Osteocyte (in vitro differentiated cells): ENCODE results near the gene CACNA2D3. TPM values are rescaled to one million over a fixed set of nuclear protein-coding genes. Genes with fewer than 3 reads are reported as not detected.
"Not testable (repeated sequence)": the region's sequence is repeated elsewhere in the genome, so short reads cannot be mapped to it uniquely, and the experiment has no call there.

Experiments used
- DNase-seq: peaks from one replicate; pipeline ENCODE4 v3.0.0; 2021; ENCODE audit warnings: mixed read lengths; ENCODE audit not compliant: unreplicated experiment; ENCODE audit errors: extremely low spot score
- H3K27ac Mint-ChIP-seq: one replicate; pipeline ENCODE4 v1.8.0; 2021; ENCODE audit warnings: mild to moderate bottlenecking, mixed read lengths; ENCODE audit not compliant: unreplicated experiment
- H3K27me3 Mint-ChIP-seq: one replicate; pipeline ENCODE4 v1.8.0; 2021; ENCODE audit warnings: mixed read lengths; ENCODE audit not compliant: unreplicated experiment
- H3K36me3 Mint-ChIP-seq: one replicate; pipeline ENCODE4 v1.8.0; 2021; ENCODE audit warnings: mixed read lengths; ENCODE audit not compliant: unreplicated experiment
- H3K4me1 Mint-ChIP-seq: one replicate; pipeline ENCODE4 v1.8.0; 2021; ENCODE audit warnings: mixed read lengths; ENCODE audit not compliant: unreplicated experiment
- H3K4me3 Mint-ChIP-seq: one replicate; pipeline ENCODE4 v1.8.0; 2021; ENCODE audit warnings: mild to moderate bottlenecking, moderate library complexity, mixed read lengths; ENCODE audit not compliant: unreplicated experiment
- H3K9me3 Mint-ChIP-seq: one replicate; pipeline ENCODE4 v1.8.0; 2021; ENCODE audit warnings: mixed read lengths; ENCODE audit not compliant: unreplicated experiment
- CTCF ChIP-seq: fragments of 200-600 bp; sonication (generic); IDR thresholded peaks from 2 replicates; pipeline ENCODE4 v1.5.0; 2021; ENCODE audit warnings: antibody characterized with exemption, mild to moderate bottlenecking, moderate library complexity
- total RNA-seq: library from RNA; stranded (reverse); gene quantifications from 2 replicates; pipeline ENCODE4 v1.2.1, GENCODE V29; 2021

The CACNA2D3 gene
- total RNA-seq, 1 donor from 2014 or later: 0.46 TPM

GRCh38 chr3:55105647-55106046 is 983.3 kb downstream of the CACNA2D3 start:
- Mint-ChIP-seq H3K36me3 (no peaks in the 10 kb centered on the region), H3K4me3 (no peak overlapping the region), H3K27me3 (no peaks in the 10 kb centered on the region), H3K4me1 (no peaks in the 10 kb centered on the region), H3K9me3 (no peaks in the 10 kb centered on the region), H3K27ac (no peak overlapping the region)
- no peak for TF ChIP-seq CTCF
- DNase-seq: no peak

GRCh38 chr3:55107187-55107586 is 984.8 kb downstream of the CACNA2D3 start:
- Mint-ChIP-seq H3K27me3 (no peaks in the 10 kb centered on the region), H3K4me1 (no peaks in the 10 kb centered on the region), H3K4me3 (no peak overlapping the region), H3K9me3 (no peaks in the 10 kb centered on the region), H3K27ac (no peak overlapping the region), H3K36me3 (no peaks in the 10 kb centered on the region)
- no peak for DNase-seq
- no peak for TF ChIP-seq CTCF

- H3K4me1 Mint-ChIP-seq, H3K27me3 Mint-ChIP-seq, H3K27ac Mint-ChIP-seq, H3K9me3 Mint-ChIP-seq, H3K4me3 Mint-ChIP-seq, DNase-seq, H3K36me3 Mint-ChIP-seq: not testable (repeated sequence)
These were observed 989.6 kb downstream of the CACNA2D3 start for GRCh38 chr3:55111906-55112305.

- Mint-ChIP-seq H3K36me3 (no peaks in the 10 kb centered on the region), H3K27ac (no peak overlapping the region), H3K4me1 (no peaks in the 10 kb centered on the region), H3K9me3 (no peaks in the 10 kb centered on the region), H3K4me3 (no peak overlapping the region), H3K27me3 (peaks cover 10% of the 10 kb centered on the region)
- no peak for DNase-seq
- TF ChIP-seq CTCF: no peak
These were observed 996.1 kb downstream of the CACNA2D3 start for GRCh38 chr3:55118451-55118850.

GRCh38 chr3:55119268-55119667 is 996.9 kb downstream of the CACNA2D3 start:
- H3K36me3 Mint-ChIP-seq: no peaks in the 10 kb centered on the region
- no peak overlapping the region for H3K4me3 Mint-ChIP-seq
- H3K27me3 Mint-ChIP-seq: peaks cover 10% of the 10 kb centered on the region
- H3K4me1 Mint-ChIP-seq: no peaks in the 10 kb centered on the region
- TF ChIP-seq CTCF: no peak
- H3K27ac Mint-ChIP-seq: no peak overlapping the region
- H3K9me3 Mint-ChIP-seq: no peaks in the 10 kb centered on the region
- no peak for DNase-seq

- Mint-ChIP-seq H3K4me1 (peaks cover 6% of the 10 kb centered on the region), H3K4me3 (no peak overlapping the region)
- DNase-seq: no peak
These were observed 1000.0 kb downstream of the CACNA2D3 start for GRCh38 chr3:55122312-55122711.

More at GRCh38 chr3:55122312-55122711, 1000.0 kb downstream of the CACNA2D3 start:
- Mint-ChIP-seq H3K27me3 (peaks cover 17% of the 10 kb centered on the region), H3K36me3 (no peaks in the 10 kb centered on the region), H3K27ac (no peak overlapping the region), H3K9me3 (no peaks in the 10 kb centered on the region)
- no peak for TF ChIP-seq CTCF
